ENCODE measurements around the gene GAS7. TPM values are rescaled to one million over a fixed set of nuclear protein-coding genes. Genes with fewer than 3 reads are reported as not detected.

Gene GAS7
- total RNA-seq, 1 experiment from 2014 or later = 6.0 TPM

- no peak overlapping the region for H2AK5ac ChIP-seq (ENCODE audit: insufficient read length, low read length)
- no peak overlapping the region for H4K91ac ChIP-seq (ENCODE audit: insufficient read length, low read depth, low read length)
- H3K9me3 ChIP-seq (ENCODE audit: control insufficient read depth, low read depth, low read length) = no peaks in the 10 kb centered on the region
- H2BK15ac ChIP-seq (ENCODE audit: low read depth, low read length) = no peak overlapping the region
- H3K9ac ChIP-seq (ENCODE audit: extremely low read depth, insufficient read length, low read length) = no peak overlapping the region
- no peak overlapping the region for H3K4me2 ChIP-seq (ENCODE audit: insufficient read depth, insufficient read length, low read length)
- H3T11ph ChIP-seq (ENCODE audit: low read length) = no peak overlapping the region
- DNase-seq = no peak
- TF ChIP-seq CTCF (conservative IDR thresholded peaks at IDR 0.05) = no peak
- no peak overlapping the region for H3K27ac ChIP-seq (ENCODE audit: insufficient read length, low read depth, low read length)
- H3K23me2 ChIP-seq (ENCODE audit: insufficient read length, low read depth, low read length, poor library complexity, severe bottlenecking) = no peaks in the 10 kb centered on the region
- peaks cover 2% of the 10 kb centered on the region for H4K20me1 ChIP-seq (ENCODE audit: control insufficient read depth, insufficient read depth, insufficient read length)
- H3K4me3 Mint-ChIP-seq = peak overlapping the region in 1 of 2 experiments; percentile 2; a peak in 1 of 5 replicates
- H3K4ac ChIP-seq (ENCODE audit: low read depth, low read length) = no peak overlapping the region
- no peaks in the 10 kb centered on the region for H3K36me3 Mint-ChIP-seq (ENCODE audit: insufficient read depth in 1 of 3, low read depth in 3 of 3)
- no peaks in the 10 kb centered on the region for H3K79me1 ChIP-seq (ENCODE audit: insufficient read depth, low read depth, low read length, poor library complexity, severe bottlenecking)
- H3K27me3 Mint-ChIP-seq (ENCODE audit: low read depth) = no peaks in the 10 kb centered on the region
- peaks cover 3% of the 10 kb centered on the region; the same call in 1 of the 2 replicates for H3K4me1 ChIP-seq (ENCODE audit: insufficient read depth, low read length)
- H3K27ac Mint-ChIP-seq = peak overlapping the region; percentile 61 to 91 (median 79)
- H2BK120ac ChIP-seq (ENCODE audit: low read depth, low read length, poor library complexity, severe bottlenecking) = no peak overlapping the region
- peaks cover 30 to 34% of the 10 kb centered on the region in 2 experiments for H3K4me1 Mint-ChIP-seq
- H4K5ac ChIP-seq (ENCODE audit: insufficient read length, low read depth, low read length) = no peak overlapping the region
- H3K14ac ChIP-seq (ENCODE audit: insufficient read depth, low read length) = no peak overlapping the region
- no CpG with 5 or more reads among the region's 16 CpGs for WGBS (ENCODE audit: extremely low coverage, insufficient read length, low lambda C conversion rate)
- H3K27me3 ChIP-seq (ENCODE audit: insufficient read depth, low read length) = no peaks in the 10 kb centered on the region
- H4K8ac ChIP-seq (replicated peaks; ENCODE audit: insufficient read length, low read depth, low read length) = no peak overlapping the region
- H2BK12ac ChIP-seq (ENCODE audit: insufficient read length, low read depth, low read length) = no peak overlapping the region
- H3K18ac ChIP-seq (ENCODE audit: insufficient read length, low read depth, low read length) = peak overlapping the region; percentile 19
- no peak overlapping the region for H2BK20ac ChIP-seq (ENCODE audit: low read depth, low read length, poor library complexity, severe bottlenecking)
- H2AFZ ChIP-seq (ENCODE audit: low read length) = no peak overlapping the region
- H3K56ac ChIP-seq (ENCODE audit: insufficient read length, low read depth, low read length) = no peak overlapping the region
- H3K79me2 ChIP-seq (ENCODE audit: insufficient read depth, low read length) = no peaks in the 10 kb centered on the region
- H2BK5ac ChIP-seq (ENCODE audit: insufficient read length, low read length) = no peak overlapping the region
- no peaks in the 10 kb centered on the region for H3K9me3 Mint-ChIP-seq
- H3K23ac ChIP-seq (ENCODE audit: insufficient read length, low read depth, low read length) = no peak overlapping the region
Measured at GRCh38 chr17:10126616-10127501, 71.5 kb downstream of the GAS7 start.
